Left renal cortex interstitium (tissue), 4 donors: Measurements from ENCODE around the gene C17orf50. TPM values are rescaled to one million over a fixed set of nuclear protein-coding genes. Genes with fewer than 3 reads are reported as not detected.
"Not testable (repeated sequence)": the region's sequence is repeated elsewhere in the genome, so short reads cannot be mapped to it uniquely, and the experiment has no call there.

Experiments
- DNase-seq, 4 donors: peaks; one replicate each; pipeline ENCODE4 v3.0.0-alpha.2; 2013; ENCODE audit warnings: low read depth in 4 of 4, low spot score in 2 of 4, missing footprints in 1 of 4
- polyA plus RNA-seq, 4 donors: library from polyadenylated mRNA; unstranded; fragments of 120-200 nt; gene quantifications; one replicate each; pipeline ENCODE4 v1.2.1, GENCODE V29; 2013; ENCODE audit not compliant: insufficient read length in 4 of 4

The C17orf50 gene
- polyA plus RNA-seq, 4 donors: 0.20 to 0.21 TPM; not detected in 2

DNA sequence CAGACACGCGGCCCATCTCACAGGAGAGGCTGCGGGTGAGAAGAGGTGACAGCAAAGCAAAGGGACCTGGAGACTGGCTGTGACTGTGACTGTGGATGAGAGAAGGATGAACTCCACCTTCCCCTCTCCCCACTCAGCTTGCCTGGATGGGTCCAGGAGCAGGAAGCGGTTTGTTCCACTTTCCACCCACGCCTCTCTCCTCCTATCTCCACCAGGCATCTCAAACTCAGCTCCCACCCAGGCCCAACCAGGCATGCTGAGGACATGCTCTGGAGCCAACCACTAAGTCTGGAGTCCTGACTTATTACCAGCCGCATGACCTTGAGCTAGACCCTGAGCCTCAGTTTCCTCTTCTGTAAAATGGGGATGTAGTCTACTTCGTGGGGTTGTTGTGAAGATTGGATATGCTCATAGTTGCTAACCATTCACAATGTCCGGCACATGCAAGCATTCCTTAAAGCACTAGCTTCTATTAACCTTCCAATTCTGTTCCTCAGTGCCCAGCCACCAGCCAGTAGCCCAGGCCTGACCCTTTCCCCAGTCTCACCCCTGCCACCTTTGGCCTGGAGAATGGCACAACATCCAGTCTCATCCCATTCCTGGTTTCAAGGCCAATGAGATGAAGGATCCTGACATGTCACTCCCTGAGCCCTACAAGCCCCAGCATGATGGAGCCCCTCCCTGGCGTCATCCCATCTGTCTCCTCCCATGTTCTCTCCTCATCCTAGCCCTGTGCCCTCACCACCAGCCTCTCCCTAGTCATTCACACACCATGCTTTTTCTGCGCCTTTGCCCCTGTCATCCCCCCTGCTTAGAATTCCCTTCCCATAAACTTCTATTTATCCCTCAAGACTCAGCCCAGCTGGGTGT is 9.9 kb upstream of the C17orf50 start:
- DNase-seq: no peak

DNA sequence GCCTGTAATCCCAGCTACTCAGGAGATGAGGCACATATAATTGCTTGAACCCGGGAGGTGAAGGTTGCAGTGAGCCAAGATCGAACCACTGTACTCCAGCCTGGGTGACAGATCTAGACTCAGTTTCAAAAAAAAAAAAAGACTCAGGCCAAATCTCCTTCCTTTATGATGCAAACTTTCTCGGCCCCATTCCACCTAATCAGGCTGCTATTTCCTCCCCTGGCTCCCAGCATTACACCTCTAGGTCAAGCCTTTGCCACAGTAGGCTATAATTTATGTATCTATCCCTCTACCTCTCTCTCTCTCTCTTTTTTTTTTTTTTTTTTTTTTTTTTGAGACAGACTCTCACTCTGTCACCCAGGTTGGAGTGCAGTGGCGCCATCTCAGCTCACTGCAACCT is 9.1 kb upstream of the C17orf50 start:
- DNase-seq: not testable (repeated sequence)

GRCh38 chr17:35752471-35752870 is 8.2 kb upstream of the C17orf50 start:
- DNase-seq: no peak

DNA sequence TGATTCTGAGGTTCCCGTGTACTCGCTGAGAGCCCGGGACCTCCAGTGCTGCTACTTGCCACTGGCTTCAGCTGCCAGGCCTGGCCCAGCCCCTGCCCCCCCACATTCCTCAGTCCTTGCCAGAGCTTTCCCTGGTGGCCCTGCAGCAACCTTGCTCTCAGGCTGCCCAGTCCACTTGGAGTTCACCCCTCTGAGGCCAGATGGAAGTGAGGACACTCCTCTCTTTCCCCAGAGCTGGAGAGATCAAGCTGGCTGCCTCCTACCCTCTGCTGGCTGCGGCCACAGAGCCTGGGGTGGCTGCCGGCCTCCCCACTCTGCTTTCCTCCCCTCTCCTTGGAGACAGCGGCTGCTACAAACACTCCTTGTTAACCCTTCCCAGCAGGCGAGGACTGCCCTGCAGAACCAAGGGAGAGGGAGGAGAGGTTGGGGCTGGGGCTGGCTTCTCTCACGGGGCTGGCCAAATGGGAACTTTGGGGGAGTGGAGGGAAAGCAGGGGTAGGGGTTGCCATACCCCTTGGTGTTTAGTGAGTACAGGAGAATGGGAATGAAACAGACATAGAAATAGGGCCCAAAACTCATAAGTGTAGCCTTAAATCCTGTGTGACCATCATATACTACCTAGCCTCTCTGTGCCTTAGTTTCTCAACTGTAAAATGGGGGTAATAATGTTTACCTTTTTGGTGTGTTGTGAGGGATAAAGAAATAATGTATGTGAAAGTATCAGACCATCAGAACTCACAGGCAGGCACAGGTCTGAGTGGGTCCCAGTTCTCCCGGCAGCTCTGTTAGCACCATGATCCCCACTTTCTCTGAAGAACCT is 7.5 kb upstream of the C17orf50 start, which contains the start of gene GAS2L2:
Gene GAS2L2 (minus strand): TSS at position 295 of the 820 bp plus-strand sequence. CDS start 389 bp downstream, outside the sequence.
- DNase-seq: no peak

- no peak for DNase-seq
These were observed 3.4 kb upstream of the C17orf50 start for GRCh38 chr17:35757243-35757642.

- no peak for DNase-seq
These were observed 914 bp downstream of the C17orf50 start for GRCh38 chr17:35761601-35762000.

DNA sequence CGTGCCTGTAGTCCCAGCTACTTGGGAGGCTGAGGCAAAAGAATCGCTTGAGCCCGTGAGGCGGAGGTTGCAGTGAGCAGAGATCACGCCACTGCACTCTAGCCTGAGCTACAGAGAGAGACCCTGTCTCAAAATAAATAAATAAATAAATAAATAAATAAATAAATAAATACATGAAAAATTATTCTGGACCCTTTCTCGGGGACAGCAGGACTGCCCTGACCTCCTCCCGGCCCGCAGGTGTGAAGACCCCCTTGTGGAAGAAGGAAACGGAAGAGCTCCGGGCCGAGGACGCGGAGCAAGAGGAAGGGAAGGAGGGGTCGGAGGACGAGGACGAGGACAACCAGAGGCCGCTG is 3.1 kb downstream of the C17orf50 start:
- no peak for DNase-seq

DNA sequence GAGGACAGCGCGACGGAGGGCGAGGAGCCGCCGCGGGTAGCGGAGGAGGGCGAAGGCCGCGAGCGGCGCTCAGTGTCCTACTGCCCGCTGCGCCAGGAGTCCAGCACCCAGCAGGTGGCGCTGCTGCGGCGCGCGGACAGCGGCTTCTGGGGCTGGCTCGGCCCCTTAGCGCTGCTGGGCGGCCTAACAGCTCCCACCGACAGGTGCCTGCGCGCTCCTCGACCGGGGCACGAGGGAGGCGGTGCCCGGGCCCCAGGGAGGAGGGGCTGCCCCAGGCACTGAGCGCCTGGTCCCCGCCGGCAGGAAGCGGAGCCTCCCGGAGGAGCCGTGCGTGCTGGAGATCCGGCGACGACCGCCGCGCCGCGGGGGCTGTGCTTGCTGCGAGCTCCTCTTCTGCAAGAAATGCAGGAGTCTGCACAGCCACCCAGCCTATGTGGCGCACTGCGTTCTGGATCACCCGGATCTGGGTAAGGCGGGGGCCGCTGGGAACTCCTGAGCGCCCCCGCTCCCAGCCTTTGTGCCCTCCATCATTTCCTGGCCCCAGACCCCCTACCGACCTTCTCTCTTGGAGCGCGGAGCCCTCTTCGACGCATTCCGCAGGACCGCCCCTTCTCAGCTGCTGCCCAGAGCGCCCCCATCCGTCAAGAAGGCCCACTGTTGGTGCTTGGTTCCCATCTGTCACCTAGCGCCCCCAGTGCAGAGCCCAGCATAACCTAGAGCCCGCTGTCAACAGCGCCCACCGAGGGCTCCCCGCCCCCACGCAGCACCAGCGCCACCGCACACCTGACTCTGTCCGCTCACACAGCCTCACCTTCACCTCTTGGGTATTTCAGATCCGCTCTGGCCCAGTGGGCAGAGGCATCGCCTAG is 3.7 kb downstream of the C17orf50 start:
- DNase-seq: peak; percentile 53 to 82 (median 77)

DNA sequence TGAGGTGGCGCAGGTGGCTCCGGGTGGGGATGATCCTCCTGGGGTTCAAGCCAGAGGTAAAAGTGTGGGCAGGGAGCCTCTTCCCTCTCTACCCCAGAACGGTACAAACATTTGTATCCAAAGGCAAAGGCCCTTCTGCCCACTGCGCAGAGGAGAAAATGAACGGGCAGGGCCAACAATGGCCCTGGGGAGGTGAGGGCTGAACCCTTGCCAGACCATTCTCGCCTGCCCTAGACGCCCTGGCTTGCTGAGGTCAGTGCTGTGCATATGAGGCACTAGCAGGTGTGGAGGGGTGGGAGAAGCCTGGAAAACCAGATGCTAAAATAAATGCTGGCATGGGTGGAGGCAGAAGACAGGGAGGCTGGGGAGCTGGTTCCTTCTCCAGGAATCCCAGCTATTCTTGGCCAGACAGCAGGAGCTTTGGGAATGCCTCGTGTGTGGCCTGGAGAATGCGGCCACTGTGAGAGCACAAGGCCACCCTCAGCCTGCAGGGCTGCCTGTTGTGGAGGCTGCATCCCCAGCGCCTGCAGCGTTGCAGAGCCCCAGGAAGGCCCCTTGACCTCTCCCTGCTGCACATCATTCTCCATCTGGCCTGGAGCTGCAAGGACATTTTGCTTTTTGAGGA is 4.5 kb downstream of the C17orf50 start:
- DNase-seq: no peak

DNA sequence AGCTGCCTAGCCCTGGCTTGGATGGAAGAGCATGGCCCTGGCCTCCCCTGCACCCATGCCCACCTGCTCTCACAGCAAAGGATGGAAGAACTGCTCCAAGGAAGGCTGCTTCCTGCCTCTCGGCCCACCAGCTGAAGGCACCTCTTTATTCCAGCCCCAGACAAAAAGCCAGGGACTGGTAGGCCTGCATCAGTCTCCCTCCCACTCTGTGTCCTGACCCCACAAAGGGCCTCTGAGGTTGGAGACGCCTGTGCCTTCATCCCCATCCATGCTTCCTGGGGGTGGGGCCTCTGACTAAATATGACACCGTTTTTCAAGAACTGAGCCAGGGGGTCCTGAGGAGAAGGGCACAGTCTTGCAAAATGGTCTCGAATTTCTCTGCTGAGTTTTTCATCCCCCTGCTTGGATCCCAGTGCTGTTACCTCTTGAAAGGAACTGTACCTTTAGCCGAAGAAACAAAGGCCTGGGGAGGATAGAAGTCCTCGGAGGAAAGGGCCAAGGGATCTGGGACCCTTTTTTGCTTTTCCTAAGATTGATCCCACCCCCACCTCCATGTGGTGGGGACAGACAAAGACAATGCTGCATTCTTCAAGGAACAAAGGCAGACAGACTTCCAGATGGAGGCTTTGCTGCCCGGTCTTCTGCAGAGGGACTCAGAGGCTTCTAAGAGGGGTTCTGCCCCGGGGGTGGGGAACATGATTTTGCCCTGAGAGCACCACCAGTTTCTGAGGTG is 5.2 kb downstream of the C17orf50 start:
- DNase-seq: no peak

- DNase-seq: no peak
These were observed 5.8 kb downstream of the C17orf50 start for GRCh38 chr17:35766489-35766877.

DNA sequence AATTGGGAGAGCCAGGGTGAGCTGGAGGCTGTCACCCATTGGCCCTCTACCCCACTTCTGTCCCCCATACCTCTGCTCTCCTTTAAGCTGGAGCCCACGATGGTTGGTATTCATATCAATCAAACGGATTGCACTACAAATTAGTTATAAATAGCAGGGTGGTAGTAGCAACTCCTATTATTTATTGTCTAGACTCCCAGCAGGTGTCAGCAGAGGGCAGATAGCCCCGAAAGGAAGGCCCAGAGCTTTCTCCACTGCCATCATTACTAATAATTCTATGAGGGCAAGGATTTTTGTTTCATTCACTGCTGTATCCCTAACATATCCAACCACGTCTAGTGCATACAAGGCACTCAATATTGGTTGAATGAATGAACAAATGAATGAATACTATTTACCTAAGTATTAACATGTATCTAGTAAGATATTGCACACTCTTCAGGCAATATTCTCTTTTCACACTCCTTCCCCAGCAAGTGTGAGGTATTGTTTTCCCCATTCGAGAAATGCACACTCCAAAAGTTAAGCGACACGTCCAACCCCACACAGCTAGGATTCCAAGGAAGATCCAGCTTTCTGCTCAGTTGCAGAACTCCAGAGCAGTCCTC is 6.3 kb downstream of the C17orf50 start:
- no peak for DNase-seq

GRCh38 chr17:35768797-35769196 is 8.1 kb downstream of the C17orf50 start:
- DNase-seq: no peak

DNA sequence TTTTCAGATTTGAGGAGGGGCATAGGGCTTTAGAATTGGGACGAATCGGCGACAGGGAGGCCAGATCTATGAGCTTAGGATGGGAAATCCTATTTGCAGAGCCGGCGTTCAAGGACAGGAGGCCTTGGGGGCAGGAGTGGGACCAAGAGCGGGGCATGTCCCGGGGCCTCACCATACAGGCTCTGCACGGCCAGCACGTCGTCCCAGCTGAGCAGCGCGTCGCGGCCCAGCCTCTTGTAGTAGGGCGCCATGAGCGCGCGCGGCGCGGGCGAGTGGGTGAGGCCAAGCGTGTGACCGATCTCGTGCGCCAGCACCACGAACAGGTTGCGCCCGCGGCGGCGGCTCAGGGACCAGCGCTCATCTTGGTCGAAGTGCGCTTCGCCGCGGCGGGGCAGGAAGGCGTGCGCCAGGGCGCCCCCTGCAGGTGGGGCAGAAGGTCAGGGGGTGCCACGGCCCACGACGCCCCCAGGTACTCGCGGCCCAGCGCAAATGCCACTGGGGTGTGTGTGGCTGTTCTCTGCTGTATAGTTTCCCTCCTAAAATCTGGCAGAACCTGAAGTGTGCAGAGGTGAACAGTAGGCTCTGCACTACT is 9.3 kb downstream of the C17orf50 start:
- DNase-seq: no peak

DNA sequence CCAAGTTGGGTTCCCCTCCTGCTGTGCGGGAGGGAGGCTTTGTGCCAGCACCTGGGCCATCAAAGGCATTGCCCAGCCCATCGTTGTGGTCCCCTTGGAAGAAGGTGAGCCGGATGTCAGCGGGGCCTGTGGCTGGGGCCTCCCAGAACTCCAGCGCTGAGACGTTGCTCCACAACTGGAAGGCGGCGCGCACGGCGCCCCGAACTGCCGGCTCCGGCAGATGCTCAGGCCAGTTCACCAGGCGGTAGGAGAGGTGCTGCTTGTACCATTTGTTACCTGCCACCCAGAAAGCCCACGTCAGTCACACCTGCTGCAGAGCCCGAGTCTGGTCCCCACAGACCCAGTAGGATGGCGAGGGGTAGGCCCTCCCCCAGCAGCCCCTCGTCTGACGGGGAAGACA is 12.4 kb downstream of the C17orf50 start:
- no peak for DNase-seq

- no peak for DNase-seq
These were observed 13.2 kb downstream of the C17orf50 start for GRCh38 chr17:35773679-35774425.

- no peak for DNase-seq
These were observed 13.8 kb downstream of the C17orf50 start for GRCh38 chr17:35774499-35774898.

GRCh38 chr17:35775039-35775438 is 14.4 kb downstream of the C17orf50 start:
- DNase-seq: no peak
